ENCODE measurements around the gene STK33.

The STK33 gene

GRCh38 chr11:8604078-8604723 lies 10.2 kb upstream of the STK33 start:
- peak in 1 of 56 donors; percentile 8 for DNase-seq

- DNase-seq, result no peak
Observed at GRCh38 chr11:8603696-8604077, 9.7 kb upstream of the STK33 start.

GRCh38 chr11:8601376-8602133 lies 7.5 kb upstream of the STK33 start:
- DNase-seq, result no peak

- no peak for DNase-seq
Observed at GRCh38 chr11:8598506-8598905, 4.5 kb upstream of the STK33 start.

DNA sequence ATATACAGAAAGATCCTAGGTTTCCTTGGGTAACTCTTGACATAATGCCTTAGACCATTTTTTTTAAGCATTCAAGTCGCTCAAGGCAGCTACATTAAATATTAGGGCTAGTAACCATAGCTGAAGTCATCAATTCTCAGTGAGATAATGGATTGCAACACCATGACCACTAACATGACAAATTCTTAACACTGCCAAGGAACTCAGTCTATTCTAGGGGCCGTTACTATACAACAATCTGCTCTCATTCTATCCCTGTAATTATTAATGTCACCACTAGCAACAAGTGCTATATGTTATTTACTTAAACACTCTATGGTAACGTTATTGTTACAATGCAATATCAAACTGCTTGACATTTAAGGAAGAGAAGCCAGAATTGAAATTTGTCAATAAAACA lies 3.2 kb upstream of the STK33 start:
- DNase-seq, result no peak

GRCh38 chr11:8596504-8597046 lies 2.5 kb upstream of the STK33 start:
- no peak for DNase-seq

- DNase-seq, result no peak
Observed at GRCh38 chr11:8593455-8593854, 573 bp downstream of the STK33 start.

- DNase-seq, result no peak
Observed at GRCh38 chr11:8587915-8588314, 6.1 kb downstream of the STK33 start.

DNA sequence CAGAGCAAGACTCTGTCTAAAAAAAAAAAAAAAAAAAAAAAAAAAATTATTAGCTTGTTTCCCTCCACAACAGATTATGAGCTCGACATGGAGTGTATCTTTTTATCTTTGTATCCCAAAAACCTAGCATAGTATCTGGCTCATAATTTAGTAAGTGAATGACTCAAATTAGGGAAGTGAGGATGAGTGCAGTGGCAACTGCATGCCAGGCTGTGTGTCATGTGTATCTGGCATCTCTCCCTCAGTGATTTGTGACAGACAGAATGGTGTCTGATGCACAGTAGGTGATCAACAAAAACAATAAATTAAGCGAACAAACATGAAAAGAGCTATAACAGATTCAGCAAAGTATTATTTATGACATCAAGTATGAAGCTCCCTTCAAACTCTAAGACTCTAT lies 7.2 kb downstream of the STK33 start:
- DNase-seq, result no peak

DNA sequence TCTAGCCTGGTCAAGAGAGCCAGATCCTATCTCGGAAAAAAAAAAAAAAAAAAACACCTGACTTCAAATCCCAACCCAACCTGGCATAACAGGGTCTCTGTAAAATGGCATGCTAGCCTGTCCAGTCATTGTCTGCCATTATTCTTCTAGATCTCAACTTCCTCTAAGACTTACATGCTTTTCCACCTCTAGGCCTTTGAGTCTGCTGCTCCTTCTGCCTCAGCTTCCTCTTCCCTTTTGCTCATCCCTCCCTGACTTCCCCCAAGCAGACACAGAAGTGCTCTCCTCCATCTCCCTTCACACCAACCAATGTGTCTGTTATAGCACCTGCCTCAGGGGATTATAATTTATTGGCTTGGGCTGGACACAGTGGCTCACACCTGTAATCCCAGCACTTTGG lies 7.8 kb downstream of the STK33 start:
- DNase-seq, result no peak

DNA sequence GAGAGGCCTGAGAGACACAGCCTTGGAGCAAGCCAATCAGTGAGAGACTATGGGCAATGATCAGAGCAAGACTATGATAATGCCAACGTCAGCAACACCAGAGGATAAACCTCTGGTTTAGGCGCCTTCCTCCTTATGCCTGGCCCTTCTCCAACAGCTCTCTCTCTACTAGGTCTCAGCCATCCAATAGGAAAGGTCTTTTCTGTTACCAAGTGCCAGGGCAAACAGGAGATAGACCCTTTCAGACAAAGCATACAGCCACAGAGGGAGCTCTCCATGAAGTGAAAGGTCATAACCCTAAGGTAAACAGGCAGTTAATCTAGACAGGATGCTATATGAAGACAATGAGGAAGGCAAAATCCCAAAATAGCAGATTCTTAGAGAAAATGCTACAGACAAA lies 9.5 kb downstream of the STK33 start:
- no peak for DNase-seq

DNA sequence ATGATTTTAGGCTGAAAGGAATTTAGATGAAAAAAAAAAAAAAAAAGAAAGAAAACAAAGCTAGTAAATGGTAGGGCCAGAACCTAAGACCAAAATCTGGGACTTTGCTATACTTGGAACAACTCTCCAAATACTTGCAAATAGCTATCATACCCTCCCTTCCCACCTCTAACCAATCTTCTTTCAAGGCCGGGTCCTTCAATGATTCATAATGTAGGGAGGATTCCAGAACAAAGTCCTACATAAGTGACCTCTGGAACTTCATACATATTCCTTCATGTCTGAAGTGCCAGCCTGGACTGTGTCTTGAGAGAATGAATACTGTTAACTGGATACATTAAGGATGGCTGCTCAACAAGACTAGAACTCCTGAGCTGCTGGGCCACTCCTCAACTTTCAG lies 9.9 kb downstream of the STK33 start:
- no peak for DNase-seq

- DNase-seq, result no peak
Observed at GRCh38 chr11:8581300-8581699, 12.7 kb downstream of the STK33 start.

GRCh38 chr11:8577791-8578581 lies 16.0 kb downstream of the STK33 start:
- no peak for DNase-seq

GRCh38 chr11:8574798-8575197 lies 19.2 kb downstream of the STK33 start:
- DNase-seq, result no peak

GRCh38 chr11:8573777-8574176 lies 20.3 kb downstream of the STK33 start:
- DNase-seq, result no peak

DNA sequence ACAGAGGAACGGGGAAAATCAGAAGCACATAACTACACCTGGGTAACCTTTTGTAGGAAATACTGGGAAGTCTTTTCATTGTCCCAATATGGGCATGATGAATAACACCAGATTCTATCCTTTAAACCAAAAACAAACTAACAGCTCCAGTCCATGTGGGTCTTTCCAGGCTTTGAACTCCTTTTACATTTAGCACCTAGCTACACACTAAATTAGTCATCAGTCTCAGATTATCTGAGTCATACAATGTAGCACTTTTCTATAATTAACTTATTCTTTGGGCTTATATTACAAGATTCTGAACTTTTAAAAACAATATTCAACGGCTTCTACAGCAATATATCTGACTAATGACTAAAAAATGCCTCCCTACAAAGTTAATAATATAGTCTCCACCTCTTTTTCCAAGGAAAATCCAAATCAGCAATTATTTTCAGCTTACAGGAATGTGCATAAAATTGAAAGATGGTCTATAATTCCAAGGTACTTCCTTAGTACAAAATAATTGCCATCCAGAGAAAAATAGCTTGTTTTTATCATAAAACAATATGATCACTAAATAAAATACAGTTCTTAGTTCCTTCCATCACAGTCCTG lies 26.3 kb downstream of the STK33 start:
- DNase-seq, result no peak

DNA sequence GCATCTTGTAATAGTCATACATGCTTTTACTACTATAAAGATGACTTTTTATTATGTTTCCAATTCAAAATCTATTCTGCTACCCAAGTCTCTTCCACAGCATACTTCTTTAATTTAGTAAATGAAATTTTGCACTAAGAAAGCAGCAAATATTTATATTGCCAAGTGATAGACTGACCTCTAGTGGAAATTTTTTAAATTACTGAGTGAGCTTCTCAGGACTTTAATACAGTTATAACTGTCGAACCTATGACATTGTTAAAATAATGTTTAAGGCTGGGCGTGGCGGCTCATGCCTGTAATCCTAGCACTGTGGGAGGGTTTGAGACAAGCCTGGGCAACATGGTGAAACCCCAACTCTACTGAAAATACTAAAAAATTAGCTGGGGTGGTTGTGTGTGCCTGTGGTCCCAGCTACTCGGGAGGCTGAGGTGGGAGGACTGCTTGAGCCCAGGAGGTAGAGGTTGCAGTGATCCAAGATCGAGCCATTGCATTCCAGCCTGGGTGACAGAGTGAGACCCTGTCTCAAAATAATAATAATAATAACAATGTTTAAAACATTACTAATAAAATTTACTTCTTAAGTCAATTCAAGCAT lies 27.3 kb downstream of the STK33 start:
- DNase-seq, result no peak

DNA sequence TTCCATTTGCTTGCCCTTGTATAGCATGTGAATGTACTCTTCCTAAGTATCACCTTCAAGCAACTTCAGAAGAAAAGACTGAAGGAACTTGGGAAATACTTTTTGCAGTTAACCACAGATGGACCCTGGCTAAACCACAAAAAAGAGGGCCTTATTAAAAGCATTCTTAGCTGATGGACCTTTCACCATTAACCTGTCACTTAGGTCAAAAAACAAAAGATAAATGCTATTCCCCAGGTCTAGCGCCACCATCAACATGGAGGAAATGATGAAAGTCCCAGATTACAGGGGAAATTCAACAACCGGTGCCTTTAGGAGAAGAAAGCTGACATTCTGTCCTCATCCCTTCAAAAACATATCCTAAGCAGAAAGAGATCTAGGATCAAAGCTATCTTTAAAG lies 29.5 kb downstream of the STK33 start:
- DNase-seq, result no peak

GRCh38 chr11:8561461-8561860 lies 32.6 kb downstream of the STK33 start:
- DNase-seq, result no peak

DNA sequence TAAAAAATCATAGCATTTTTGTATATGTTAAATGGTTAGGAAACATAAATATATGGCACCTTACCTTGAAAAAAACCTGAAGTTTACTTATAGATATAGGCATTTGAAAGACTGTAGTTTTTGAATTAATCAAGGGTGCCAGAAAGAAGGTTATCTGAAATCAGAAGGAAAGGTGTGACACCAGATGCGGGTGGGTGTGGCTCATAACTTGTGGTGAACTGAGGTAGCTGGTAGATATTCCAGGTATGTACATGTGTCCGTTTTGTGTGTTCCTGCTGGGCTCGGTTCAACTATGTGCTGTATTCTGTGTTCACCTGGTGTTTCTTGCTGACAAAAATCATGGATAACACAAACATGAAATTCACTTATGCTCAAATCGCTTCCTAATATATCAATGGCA lies 35.6 kb downstream of the STK33 start:
- no peak for DNase-seq

Measured in nucleus accumbens (tissue), 56 donors.